OCI-M1 (cell line): Measurements from ENCODE around the gene PRPF38B.

Experiments
- DNase-seq: peaks from one replicate; lab custom pipeline; 2025; lab: John Stamatoyannopoulos, UW

PRPF38B gene

DNA sequence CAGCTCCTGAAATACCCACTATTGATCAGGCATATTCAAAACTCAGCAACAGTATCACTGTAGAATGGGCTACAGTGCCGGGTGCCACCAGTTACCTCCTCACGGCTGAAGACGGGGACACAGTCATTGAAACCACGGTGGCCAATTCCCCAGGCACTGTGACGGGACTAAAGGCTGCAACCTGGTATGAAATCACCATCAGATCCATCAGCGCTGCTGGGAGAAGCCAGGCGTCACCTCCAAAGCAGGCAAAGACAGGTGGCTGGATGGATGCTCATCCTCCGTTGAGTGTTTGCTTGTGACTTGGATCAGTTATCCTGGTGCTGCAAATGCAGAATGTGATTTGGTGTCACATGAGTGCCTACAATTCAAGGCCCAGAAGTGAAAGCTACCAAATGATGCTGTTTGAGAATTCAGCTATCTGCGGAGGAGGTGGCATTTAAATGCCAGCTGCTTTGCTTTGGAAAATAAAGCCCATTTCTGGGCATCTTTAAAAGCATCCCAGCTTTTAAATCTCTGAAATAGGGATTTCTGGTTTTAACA, 25.7 kb downstream of the PRPF38B start:
- DNase-seq, result no peak

DNA sequence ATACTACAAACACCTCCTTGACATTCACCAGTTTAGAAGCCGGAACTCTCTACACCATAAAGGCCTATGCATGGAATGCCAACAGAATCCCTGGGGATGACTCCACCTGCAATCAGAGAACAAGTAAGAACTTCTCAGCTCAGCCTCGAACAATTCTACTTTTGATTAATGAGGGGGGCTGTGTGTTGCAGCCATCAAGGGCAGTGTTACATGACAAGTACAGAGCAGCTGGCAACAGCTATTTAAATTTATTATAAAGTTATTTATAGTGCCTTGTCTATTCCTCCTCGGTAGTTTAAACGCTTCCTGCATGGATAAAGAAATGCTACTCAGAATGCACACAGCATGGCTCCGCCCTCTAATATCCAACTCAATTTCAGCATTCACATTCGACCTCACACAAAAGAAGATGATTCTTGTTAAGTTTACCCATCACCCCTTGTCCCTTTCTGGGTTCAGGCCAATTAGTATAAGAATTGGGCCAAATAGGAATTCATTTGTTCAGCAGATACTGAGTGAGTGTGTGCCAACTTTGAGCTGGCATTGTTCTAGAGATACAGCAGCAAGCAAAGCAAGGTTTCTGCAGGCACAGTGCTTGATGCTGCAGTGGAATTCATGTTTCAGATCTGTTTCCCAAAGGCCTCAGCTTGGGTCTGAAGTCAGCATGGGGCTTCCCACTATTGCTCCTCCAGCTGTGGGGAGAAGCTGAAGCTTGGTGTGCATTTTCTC, 27.0 kb downstream of the PRPF38B start:
- DNase-seq, result no peak

DNA sequence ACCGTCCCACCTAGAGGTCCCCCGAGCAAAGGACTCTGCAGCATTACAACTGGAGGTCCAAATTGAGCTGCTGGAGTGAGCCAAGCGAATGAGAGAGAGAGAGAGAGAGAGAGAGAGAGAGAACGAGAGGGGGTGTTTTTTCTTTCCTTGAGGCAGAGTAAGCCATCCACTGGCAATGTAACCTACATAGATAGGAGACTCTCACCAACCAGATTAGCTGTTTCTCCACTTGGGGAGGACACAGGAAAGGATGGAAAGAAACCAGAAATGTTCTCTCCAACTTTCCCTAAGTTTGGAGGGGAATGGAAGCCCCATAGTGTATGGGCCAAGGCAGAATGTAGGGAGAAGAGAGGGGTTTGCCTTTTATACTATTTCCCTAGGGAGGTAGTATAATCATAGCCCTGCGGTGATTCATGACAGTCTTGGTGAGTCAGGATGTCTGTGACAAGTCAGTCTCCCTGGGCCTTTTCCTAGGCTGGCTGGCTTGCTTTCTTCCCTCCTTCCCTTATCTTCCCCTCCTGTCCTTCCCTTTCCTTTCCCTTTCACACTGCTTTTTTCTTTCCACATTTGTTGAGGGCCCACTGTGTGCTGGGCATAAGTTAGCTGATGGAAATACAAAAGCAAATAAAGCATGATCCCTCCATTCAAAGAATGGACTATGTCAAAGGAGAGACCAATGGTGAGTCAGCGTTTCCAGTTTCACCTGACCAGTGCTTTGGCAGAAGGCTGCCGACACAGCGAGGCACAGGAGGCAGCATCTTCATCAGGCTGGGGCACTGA, 27.7 kb downstream of the PRPF38B start:
- DNase-seq, result no peak

DNA sequence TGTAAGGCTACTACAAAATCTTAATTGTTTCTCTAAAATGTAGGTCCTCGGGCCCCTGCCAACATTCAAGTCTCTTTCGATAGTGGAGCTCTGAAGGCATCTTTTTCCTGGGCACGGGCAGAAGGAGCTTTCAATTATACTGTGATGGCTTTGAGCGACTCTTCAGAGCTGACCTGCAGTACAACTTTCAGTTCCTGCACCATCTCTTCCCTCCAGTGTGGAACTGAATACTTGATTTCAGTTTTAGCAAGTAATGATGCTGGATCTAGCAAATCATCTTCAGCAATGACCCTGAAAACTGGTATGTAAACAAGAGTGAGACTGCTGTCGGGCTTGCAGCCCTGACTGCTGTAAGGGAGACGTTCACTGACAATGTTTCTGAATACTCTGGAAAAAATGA, 30.2 kb downstream of the PRPF38B start:
- DNase-seq, result peak; percentile 12

DNA sequence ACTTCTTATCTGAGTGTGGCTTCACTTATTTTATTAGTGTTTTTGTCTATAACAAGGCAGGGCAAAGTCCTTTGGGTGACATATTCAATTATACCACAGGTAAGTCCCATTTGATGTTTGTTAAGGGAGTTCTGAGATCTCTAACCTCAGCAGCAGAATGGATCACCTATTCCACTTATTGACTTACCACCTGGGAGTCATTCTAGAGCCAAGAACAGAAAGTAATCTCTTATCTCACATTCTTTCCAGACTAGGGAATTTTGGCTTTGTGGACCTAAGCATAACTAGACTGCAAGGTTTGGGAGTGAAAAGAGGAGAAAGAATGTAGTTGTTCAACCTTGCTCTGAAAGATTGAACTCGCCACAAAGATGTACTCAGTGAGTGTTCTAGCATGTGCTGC, 33.8 kb downstream of the PRPF38B start:
- no peak for DNase-seq

DNA sequence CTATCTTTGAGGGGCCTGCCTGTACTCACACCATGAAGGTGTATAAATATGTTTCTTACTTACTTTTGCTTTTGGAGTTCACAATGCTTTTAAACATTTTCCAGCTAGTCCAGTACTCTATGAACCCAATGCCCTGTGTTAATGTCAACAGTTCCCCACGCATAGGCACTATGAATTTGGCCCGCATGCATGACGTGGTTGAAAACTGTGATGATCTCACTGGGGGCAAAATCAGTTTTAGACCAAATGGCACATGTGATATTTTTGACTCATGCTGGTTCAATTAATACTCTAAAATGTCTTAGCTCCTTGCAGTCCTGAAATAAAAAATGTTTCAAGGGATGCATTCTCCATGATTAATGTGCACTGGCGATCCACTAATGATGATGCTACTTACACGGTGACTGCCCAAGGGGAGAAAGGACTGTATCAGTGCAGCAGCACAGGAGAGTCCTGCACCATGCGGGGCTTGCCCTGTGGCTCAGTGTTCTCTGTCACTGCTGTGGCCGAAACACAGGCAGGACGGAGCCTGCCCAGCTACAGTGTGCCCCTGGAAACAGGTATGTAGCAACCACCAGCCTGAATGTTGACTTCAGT, 36.3 kb downstream of the PRPF38B start:
- no peak for DNase-seq

DNA sequence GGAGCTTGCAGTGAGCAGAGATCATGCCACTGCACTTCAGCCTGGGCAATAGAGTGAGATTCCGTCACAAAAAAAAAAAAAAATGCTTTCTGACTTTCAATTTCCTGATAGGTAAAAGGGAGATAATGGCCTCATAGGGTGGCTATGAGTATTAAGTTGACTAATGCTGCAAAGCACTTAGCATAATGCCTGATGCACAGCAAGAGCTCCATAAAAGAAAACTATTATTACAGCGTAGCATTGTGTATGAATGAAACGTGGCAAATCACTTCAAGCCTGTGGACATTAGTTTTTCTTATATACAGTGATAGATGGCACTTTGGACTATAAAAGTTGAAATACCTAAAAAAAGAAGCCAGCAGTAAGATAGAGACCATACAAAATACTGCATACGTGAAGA, 37.4 kb downstream of the PRPF38B start:
- no peak for DNase-seq

DNA sequence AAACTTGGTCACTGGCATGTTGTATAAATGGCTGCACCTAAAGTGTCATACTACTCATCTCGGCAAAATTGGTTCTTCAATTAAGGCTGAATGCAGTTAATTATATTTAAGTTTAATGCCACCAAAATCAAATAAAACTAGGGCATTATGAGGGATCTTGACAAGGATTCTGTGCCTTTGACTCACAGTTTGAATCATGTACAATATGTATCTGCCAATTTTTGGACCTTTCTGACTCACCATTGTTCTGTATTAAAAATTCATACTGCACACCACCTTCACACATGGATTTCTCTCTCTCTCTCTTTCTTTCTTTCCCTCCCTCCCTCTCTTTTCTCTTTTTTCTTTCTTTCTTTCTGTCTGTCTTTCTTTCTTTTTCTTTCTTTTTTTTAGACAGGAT, 40.3 kb downstream of the PRPF38B start:
- DNase-seq, result no peak

DNA sequence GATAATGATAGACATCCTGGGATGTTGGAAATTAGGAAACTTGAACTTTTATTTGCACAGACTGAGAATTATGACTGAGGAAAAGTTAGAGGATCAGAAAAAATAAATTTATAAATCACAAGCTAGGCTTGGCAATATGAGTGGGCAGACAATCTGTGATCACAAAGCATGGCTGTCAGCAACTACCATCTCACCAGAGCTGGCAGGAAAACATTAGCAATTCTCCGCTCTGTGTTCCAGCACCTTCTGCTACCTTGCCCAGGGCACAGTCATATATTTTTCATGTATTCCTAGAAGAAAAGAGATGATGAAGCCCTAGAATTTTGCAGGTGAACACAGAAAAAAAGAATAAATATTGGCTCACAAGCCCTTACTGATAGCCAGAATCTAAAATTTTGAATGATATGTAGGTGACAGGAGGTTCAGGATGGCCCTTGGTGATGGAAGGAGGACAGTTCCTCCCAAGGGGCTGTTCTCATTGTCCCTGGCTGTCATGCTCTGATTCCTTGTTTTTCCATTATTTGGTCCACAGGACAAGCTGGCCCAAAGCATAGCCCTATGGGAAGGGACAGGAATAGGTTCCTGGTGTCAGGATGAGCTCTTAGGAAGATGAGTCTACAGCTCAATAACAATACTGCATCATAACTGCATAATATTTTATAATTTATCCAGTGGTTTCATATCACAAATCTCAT, 42.2 kb downstream of the PRPF38B start:
- no peak for DNase-seq

DNA sequence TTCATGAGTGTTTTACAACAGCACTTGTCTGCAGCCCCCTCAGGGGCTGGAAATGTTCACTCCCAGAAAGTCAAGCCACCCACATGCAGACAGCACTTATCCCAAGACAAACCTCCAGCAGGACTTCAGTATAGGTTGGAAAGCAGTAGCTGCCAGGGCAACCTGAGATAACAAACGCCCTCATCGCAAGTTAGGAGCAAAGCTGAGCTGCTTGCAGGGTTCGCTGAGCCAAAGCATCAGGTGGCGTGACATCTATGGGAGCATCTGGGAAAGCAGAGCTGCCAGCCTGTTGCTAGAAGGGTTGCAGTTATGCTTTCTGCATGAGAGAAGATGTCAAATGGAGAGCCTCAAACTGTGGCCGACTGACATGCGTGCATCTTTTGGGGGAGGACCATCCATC, 50.1 kb downstream of the PRPF38B start:
- DNase-seq, result no peak

DNA sequence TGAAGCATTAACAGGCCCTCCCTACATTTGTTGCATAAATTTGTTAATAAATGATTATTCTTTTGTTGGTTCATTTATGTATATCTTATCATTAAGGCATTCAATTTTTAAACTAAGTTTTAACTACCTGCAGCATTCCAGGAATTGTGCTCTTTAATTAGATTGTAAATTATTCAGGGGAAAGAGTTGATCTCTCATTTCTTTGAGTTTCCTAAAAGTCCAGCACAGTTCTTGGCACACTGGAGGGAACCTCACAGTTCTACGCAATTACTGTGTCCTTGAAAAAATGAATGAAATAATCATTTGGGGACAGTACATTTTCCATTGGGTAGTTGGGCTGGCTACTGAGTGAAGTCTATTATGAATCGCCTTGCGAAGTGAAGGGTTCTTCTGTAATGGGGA, 53.9 kb downstream of the PRPF38B start:
- no peak for DNase-seq

DNA sequence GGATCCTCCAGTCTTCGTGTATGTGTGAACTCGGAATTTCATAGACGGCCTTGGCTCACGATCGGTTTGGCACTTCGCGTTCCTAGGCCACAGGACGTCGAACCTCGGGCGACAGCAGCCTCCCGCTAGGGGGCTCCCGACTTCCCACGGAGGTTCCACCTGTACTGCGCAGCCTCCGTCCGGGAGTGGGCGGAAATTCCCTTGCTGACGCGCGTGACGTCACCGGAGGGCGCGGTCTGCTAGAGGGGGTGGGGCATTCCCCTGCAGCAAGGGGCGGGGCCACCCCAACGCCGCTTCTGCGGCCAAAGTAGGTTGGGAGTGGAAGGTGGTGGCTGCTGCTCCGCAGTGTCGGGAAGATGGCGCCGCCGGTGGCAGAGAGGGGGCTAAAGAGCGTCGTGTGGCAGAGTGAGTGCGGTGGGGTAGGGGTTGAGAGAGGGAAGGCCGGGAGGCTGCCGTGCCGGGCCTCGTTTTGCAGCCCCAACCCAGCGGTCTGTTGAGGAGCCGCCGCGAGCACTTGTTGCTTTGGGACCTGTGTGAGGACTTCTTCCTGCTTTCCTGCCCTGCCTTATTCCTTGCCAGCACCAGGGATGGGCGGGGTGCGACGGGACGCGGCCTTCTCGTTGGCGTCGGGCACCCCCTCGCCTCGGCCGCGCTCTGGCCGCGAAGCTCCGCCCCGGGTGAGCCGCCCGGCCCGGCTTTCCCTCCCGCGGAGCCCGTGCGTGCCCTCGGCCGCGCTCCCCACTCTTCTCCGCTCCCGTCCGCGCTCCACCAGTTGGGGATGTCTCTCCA, 54.5 kb downstream of the PRPF38B start, which contains the start of gene STXBP3:
TSS of gene STXBP3 (plus strand) at position 293 of the 789 bp plus-strand sequence. CDS start at position 357, 64 bp downstream.
- DNase-seq, result peak; percentile 99

DNA sequence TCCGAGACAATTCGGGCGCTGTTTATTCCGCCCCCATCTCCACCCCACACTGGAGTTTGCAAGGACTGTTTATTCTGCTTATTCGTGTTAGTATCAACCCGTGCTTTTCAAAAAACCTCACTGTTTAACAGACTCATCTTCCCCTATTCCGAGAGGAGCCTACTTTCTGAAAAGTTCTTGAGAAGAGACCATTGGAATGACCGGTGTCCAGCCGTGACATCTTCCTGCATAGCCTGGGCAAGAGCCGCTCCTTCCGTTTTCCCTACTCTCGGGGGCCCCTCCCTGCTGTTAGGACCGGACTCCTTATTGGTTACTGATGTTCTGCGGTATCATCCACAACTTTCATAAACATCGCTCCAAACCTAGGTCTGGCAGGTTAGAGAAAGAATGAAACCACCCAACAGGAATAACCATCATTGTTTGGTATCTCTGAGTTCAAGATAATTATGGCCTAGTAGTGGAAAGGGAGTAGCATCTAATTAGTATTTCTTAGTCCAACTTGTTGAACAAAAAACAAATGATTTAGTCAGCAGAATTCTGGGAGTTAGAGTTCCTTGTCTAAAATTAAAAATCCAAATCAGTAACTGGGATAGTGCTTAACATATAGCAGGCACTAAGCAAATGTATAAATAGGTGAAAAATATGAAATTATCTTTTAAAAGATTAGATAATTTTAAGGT, 55.2 kb downstream of the PRPF38B start:
- peak; percentile 89 for DNase-seq

DNA sequence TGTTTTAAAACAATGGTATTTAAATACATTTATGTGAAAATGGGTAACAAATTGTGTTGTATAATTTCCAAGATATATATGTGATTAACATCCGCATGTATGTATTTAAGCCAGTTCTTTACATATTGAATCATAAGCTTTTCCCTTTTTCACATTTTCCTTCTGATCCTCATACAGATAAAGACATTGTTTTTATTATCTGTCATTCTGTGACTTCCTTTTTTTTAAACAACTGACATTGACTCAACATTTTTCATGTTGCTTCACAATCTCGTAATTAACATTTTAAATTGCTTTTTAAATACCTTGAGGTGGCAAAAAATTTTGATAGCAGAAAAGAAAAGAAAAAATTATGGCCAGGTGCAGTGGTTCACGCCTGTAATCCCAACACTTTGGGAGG, 55.8 kb downstream of the PRPF38B start:
- DNase-seq, result peak; percentile 61

DNA sequence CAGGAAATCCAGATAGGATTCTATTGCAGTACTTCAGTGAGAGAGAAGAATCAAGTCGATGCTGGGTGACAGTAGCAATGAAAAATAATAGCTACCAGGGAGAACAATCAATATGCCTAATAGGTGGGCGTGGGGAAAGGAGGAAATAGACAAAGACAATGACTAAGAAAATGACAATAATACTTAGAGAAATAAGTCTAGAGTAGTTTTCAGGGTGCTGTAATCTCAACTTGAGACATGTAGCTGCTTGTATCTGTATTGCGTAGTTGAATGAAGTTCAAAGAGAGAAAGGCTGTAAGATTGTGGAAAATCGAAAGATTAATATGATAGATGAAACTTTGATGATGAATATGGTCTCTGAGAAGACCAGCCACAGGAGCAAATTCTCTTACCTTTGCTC, 57.0 kb downstream of the PRPF38B start:
- no peak for DNase-seq

DNA sequence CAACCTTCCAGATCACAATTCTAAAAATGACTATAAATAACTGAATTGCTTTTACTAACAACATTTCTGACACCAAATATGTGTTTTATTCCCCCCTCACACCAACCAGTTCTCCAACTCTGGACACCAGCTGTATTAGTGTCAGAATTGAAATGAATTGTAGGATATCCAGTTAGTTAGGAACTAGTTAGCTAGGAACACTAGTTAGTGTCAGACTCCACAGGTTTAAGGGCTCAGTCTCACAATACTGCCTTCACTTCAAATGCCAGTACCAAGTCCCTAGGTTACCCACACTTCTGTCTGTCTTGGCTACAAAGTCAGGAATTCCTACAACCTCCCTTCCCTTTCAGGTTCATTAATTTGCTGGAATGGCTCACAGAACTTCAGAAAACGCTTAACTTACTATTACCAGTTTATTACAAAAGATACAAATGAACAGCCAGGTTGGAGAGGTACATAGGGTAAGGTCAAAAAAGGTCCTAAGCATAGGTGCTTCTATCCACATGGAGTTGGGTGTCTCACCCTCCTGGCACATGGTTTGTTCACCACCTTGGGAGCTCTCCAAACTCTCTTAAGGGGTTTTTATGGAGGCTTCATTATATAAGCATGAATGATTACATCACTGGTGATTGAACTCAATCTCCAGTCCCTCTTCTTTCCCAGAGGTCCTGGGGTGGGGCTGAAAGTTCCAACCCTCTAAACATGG, 58.5 kb downstream of the PRPF38B start:
- DNase-seq, result no peak
